Thoracic aorta (tissue), 2 donors: ENCODE results near the gene DLGAP4. TPM values are rescaled to one million over a fixed set of nuclear protein-coding genes. Genes with fewer than 3 reads are reported as not detected.

Experiments used
- ATAC-seq: fragments of 150-250 bp; one replicate; pipeline ENCODE4 v1.8.0; 2017; ENCODE audit warnings: low read depth; ENCODE audit not compliant: insufficient number of reproducible peaks, low FRiP score
- DNase-seq: peaks from one replicate; pipeline ENCODE4 v3.0.0-alpha.2; 2020; ENCODE audit warnings: low spot score
- H3K27ac ChIP-seq, 2 donors: fragments of 200-600 bp; sonication (generic); 1 replicate in 1 of 2; 2 replicates in 1 of 2; pipeline ENCODE4 v1.5.1; 2016; ENCODE audit warnings: mild to moderate bottlenecking in 2 of 2, moderate library complexity in 2 of 2
- H3K27me3 ChIP-seq: fragments of 200-600 bp; sonication (generic); replicated peaks from 2 replicates; pipeline ENCODE4 v1.6.0; 2016; ENCODE audit warnings: mild to moderate bottlenecking; ENCODE audit not compliant: insufficient read depth
- H3K36me3 ChIP-seq: fragments of 200-600 bp; sonication (generic); one replicate; pipeline ENCODE4 v1.5.1; 2016
- H3K4me1 ChIP-seq, 2 donors: fragments of 200-600 bp; sonication (generic); 1 replicate in 1 of 2; 2 replicates in 1 of 2; pipeline versions ENCODE4 v1.5.1 to v1.6.0; 2016; ENCODE audit warnings: low read depth in 2 of 2, mild to moderate bottlenecking in 1 of 2; ENCODE audit not compliant: control insufficient read depth in 1 of 2
- H3K4me3 ChIP-seq: fragments of 200-600 bp; sonication (generic); 2 replicates; pipeline ENCODE4 v1.5.1; 2016; ENCODE audit warnings: mild to moderate bottlenecking
- H3K9me3 ChIP-seq: fragments of 200-600 bp; sonication (generic); 2 replicates; pipeline ENCODE4 v1.5.1; 2016
- CTCF ChIP-seq: fragments of 200-600 bp; sonication (generic); IDR thresholded peaks from one replicate; pipeline ENCODE4 v1.5.1; 2019; ENCODE audit warnings: antibody characterized with exemption
- total RNA-seq, 2 donors: library from RNA; depleted of rRNA; stranded (reverse); fragments of >200 nt; gene quantifications; one replicate each; pipeline versions ENCODE4 v1.1.0 to v1.2.3, GENCODE V29; 2016

DLGAP4 gene
- total RNA-seq, 2 donors from 2014 or later = 66.2 to 105 TPM

GRCh38 chr20:36362978-36363713, 57.0 kb downstream of the DLGAP4 start:
- Histone ChIP-seq H3K4me1 (no peaks in the 10 kb centered on the region), H3K9me3 (no peaks in the 10 kb centered on the region), H3K36me3 (no peaks in the 10 kb centered on the region), H3K27me3 (no peaks in the 10 kb centered on the region), H3K4me3 (no peak overlapping the region), H3K27ac (no peak overlapping the region)
- ATAC-seq = no peak
- no peak for DNase-seq
- TF ChIP-seq CTCF = no peak

GRCh38 chr20:36364506-36364905, 58.4 kb downstream of the DLGAP4 start:
- TF ChIP-seq CTCF = no peak
- Histone ChIP-seq H3K9me3 (no peaks in the 10 kb centered on the region), H3K4me3 (no peak overlapping the region), H3K27me3 (no peaks in the 10 kb centered on the region), H3K4me1 (no peaks in the 10 kb centered on the region), H3K27ac (no peak overlapping the region), H3K36me3 (no peaks in the 10 kb centered on the region)
- DNase-seq (no peak), ATAC-seq (no peak)

GRCh38 chr20:36366623-36367369, 60.7 kb downstream of the DLGAP4 start:
- Histone ChIP-seq H3K36me3 (no peaks in the 10 kb centered on the region), H3K9me3 (no peaks in the 10 kb centered on the region), H3K4me3 (no peak overlapping the region), H3K27ac (no peak overlapping the region), H3K27me3 (no peaks in the 10 kb centered on the region), H3K4me1 (no peaks in the 10 kb centered on the region)
- ATAC-seq (no peak), DNase-seq (no peak)
- no peak for TF ChIP-seq CTCF

GRCh38 chr20:36367370-36367745, 61.2 kb downstream of the DLGAP4 start:
- no peaks in the 10 kb centered on the region for H3K36me3 ChIP-seq
- no peak overlapping the region for H3K27ac ChIP-seq
- no peak for TF ChIP-seq CTCF
- H3K4me1 ChIP-seq = no peaks in the 10 kb centered on the region
- H3K27me3 ChIP-seq = no peaks in the 10 kb centered on the region
- no peaks in the 10 kb centered on the region for H3K9me3 ChIP-seq
- no peak overlapping the region for H3K4me3 ChIP-seq
- no peak for ATAC-seq
- no peak for DNase-seq

GRCh38 chr20:36367907-36368799, 62.0 kb downstream of the DLGAP4 start:
- no peak for ATAC-seq
- Histone ChIP-seq H3K27me3 (no peaks in the 10 kb centered on the region), H3K27ac (no peak overlapping the region), H3K4me1 (no peaks in the 10 kb centered on the region), H3K36me3 (no peaks in the 10 kb centered on the region), H3K4me3 (no peak overlapping the region), H3K9me3 (no peaks in the 10 kb centered on the region)
- TF ChIP-seq CTCF = no peak
- DNase-seq = no peak
